ENCODE data around the gene GGTA1.
"Not testable (repeated sequence)": the region's sequence is repeated elsewhere in the genome, so short reads cannot be mapped to it uniquely, and the experiment has no call there.

The GGTA1 gene

GRCh38 chr9:121464968-121465367 is 34.7 kb downstream of the GGTA1 start:
- Histone ChIP-seq H3K9me3 (ENCODE audit: insufficient read depth, low read length) (no peaks in the 10 kb centered on the region), H3K27ac (ENCODE audit: low read depth, low read length) (no peak overlapping the region), H3K27me3 (ENCODE audit: low read length) (peaks cover 2% of the 10 kb centered on the region; the same call in 1 of the 2 replicates), H3K9ac (ENCODE audit: low read length) (no peak overlapping the region), H3K79me2 (ENCODE audit: insufficient read depth, low read length) (no peaks in the 10 kb centered on the region), H3F3A (ENCODE audit: insufficient read depth) (no peaks in the 10 kb centered on the region), H2AFZ (ENCODE audit: low read depth, low read length, severe bottlenecking) (no peak overlapping the region), H4K20me1 (ENCODE audit: low read depth, low read length) (no peaks in the 10 kb centered on the region), H3K36me3 (ENCODE audit: low read length) (no peaks in the 10 kb centered on the region), H3K9me2 (replicated peaks; ENCODE audit: insufficient read depth, low read length) (no peaks in the 10 kb centered on the region), H3K4me3 (ENCODE audit: insufficient read depth, low read length, poor library complexity, severe bottlenecking) (no peak overlapping the region), H3K4me2 (ENCODE audit: low read depth, low read length, poor library complexity, severe bottlenecking) (no peak overlapping the region)
- TF ChIP-seq EZH2phosphoT487 (conservative IDR thresholded peaks at IDR 0.05; ENCODE audit: low read length) (no peak), CTCF (IDR thresholded peaks at IDR 0.05; ENCODE audit: insufficient read depth, low read length, poor library complexity, severe bottlenecking) (no peak)

DNA sequence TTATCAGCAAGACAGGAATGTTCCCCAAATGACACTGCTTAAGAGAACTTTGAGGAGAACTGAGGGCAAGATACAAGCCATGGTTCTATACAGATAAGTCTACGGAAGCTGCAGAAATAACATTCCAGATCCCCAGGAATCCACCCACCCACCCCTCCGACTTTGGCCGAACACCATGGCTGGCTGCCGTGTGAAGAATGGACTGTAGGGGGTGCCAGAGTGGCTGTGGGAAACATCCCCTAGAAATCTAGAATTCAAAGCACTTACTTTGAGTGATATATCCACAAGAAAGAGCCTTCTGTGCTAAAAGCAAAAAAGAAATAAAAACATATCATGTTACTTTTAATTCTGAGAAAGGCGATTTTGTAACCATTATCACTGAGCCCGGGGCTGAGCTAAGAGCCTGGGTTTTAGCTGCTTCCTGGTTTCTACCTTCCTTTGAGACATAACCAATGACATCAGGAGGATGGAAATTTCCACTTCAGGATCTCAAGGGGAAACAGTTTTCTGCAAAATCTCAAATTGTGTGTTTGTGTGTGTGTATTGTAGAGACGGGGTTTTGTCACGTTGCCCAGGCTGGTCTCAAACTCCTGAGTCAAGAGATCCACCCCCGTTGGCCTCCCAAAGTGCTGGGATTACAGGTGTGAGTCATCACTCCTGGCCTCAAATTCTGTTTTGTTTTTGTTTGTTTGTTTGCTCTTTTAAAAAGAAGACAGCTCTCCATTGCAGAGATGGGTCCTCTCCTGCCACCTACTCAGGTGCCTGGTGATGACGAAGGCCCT is 36.4 kb downstream of the GGTA1 start:
- Histone ChIP-seq H3K9me3 (ENCODE audit: insufficient read depth, low read length) (no peaks in the 10 kb centered on the region), H3K79me2 (ENCODE audit: insufficient read depth, low read length) (no peaks in the 10 kb centered on the region), H2AFZ (ENCODE audit: low read depth, low read length, severe bottlenecking) (no peak overlapping the region), H4K20me1 (ENCODE audit: low read depth, low read length) (no peaks in the 10 kb centered on the region), H3K27ac (ENCODE audit: low read depth, low read length) (no peak overlapping the region), H3K9ac (ENCODE audit: low read length) (no peak overlapping the region), H3K9me2 (replicated peaks; ENCODE audit: insufficient read depth, low read length) (no peaks in the 10 kb centered on the region), H3K4me3 (ENCODE audit: insufficient read depth, low read length, poor library complexity, severe bottlenecking) (no peak overlapping the region), H3F3A (ENCODE audit: insufficient read depth) (no peaks in the 10 kb centered on the region), H3K36me3 (ENCODE audit: low read length) (no peaks in the 10 kb centered on the region), H3K27me3 (ENCODE audit: low read length) (peaks cover 2% of the 10 kb centered on the region; the same call in 1 of the 2 replicates), H3K4me2 (ENCODE audit: low read depth, low read length, poor library complexity, severe bottlenecking) (no peak overlapping the region)
- TF ChIP-seq EZH2phosphoT487 (conservative IDR thresholded peaks at IDR 0.05; ENCODE audit: low read length) (no peak), CTCF (IDR thresholded peaks at IDR 0.05; ENCODE audit: insufficient read depth, low read length, poor library complexity, severe bottlenecking) (peak; percentile 68)

- no peaks in the 10 kb centered on the region for H3K36me3 ChIP-seq (ENCODE audit: low read length)
- H3K27ac ChIP-seq (ENCODE audit: low read depth, low read length): no peak overlapping the region
- H3K4me2 ChIP-seq (ENCODE audit: low read depth, low read length, poor library complexity, severe bottlenecking): no peak overlapping the region
- no peaks in the 10 kb centered on the region for H3K79me2 ChIP-seq (ENCODE audit: insufficient read depth, low read length)
- H3F3A ChIP-seq (ENCODE audit: insufficient read depth): no peaks in the 10 kb centered on the region
- H3K4me3 ChIP-seq (ENCODE audit: insufficient read depth, low read length, poor library complexity, severe bottlenecking): no peak overlapping the region
- no peaks in the 10 kb centered on the region for H3K9me3 ChIP-seq (ENCODE audit: insufficient read depth, low read length)
- no peaks in the 10 kb centered on the region for H4K20me1 ChIP-seq (ENCODE audit: low read depth, low read length)
- no peak overlapping the region for H2AFZ ChIP-seq (ENCODE audit: low read depth, low read length, severe bottlenecking)
- H3K27me3 ChIP-seq (ENCODE audit: low read length): no peaks in the 10 kb centered on the region
- H3K9ac ChIP-seq (ENCODE audit: low read length): no peak overlapping the region
- no peaks in the 10 kb centered on the region for H3K9me2 ChIP-seq (replicated peaks; ENCODE audit: insufficient read depth, low read length)
- TF ChIP-seq EZH2phosphoT487 (conservative IDR thresholded peaks at IDR 0.05; ENCODE audit: low read length) (no peak), CTCF (IDR thresholded peaks at IDR 0.05; ENCODE audit: insufficient read depth, low read length, poor library complexity, severe bottlenecking) (no peak)
These were observed 40.1 kb downstream of the GGTA1 start for GRCh38 chr9:121459513-121459912.

- H3K9me3 ChIP-seq (ENCODE audit: insufficient read depth, low read length); H3K9ac ChIP-seq (ENCODE audit: low read length); H3F3A ChIP-seq (ENCODE audit: insufficient read depth); H3K9me2 ChIP-seq (replicated peaks; ENCODE audit: insufficient read depth, low read length); H2AFZ ChIP-seq (ENCODE audit: low read depth, low read length, severe bottlenecking); H3K4me2 ChIP-seq (ENCODE audit: low read depth, low read length, poor library complexity, severe bottlenecking); H3K27ac ChIP-seq (ENCODE audit: low read depth, low read length); H3K36me3 ChIP-seq (ENCODE audit: low read length); H3K79me2 ChIP-seq (ENCODE audit: insufficient read depth, low read length); H3K27me3 ChIP-seq (ENCODE audit: low read length); H4K20me1 ChIP-seq (ENCODE audit: low read depth, low read length); H3K4me3 ChIP-seq (ENCODE audit: insufficient read depth, low read length, poor library complexity, severe bottlenecking): not testable (repeated sequence)
These were observed 41.2 kb downstream of the GGTA1 start for GRCh38 chr9:121458449-121458848.
